ENCODE results near the gene BRSK2. TPM values are rescaled to one million over a fixed set of nuclear protein-coding genes. Genes with fewer than 3 reads are reported as not detected.
A peak's percentile ranks its signal among the peaks of the same experiment; 100 is the strongest.
"Not testable (repeated sequence)": the region's sequence is repeated elsewhere in the genome, so short reads cannot be mapped to it uniquely, and the experiment has no call there.

Gene BRSK2
- total RNA-seq, 1 donor from 2014 or later = 0.40 TPM

DNA sequence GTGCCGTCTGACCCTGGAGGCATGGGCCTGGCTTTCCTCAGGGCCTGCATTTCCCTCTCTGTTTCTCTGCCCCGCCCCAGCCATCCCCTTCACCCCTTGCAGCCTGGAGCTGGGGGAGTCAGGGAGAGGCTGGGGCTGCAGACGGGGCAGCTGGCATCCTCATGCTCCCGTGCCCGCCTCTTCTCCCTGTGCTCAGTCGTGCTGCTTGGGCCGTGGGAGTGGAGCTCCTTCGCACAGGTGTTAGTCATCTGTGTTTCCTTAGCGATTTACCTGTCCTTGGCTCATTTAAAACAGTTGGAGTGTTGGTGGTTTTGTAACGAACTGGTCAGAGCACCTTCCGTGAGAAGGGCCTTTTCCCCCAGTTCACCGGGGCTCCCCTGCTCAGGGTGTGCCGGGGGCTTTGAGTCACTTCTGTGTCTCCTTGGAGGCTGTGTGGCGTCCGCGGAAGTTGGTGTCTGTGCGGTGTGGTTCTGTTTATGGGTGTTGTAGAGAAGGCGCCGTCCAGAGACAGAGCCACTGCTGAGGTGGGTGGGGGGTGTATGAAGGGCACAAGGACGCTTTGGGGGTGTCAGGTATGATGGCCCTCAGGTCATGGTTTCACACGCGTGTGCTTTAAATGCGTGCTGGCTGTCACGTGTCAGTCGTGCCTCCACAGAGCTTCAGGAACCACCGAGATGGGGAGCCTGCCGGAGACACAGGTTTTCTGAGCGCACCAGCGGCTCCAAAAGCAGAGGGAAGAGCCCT is 19.5 kb downstream of the BRSK2 start:
- no peak for DNase-seq (ENCODE audit: low read depth in 2 of 2)

GRCh38 chr11:1409852-1410125 is 20.1 kb downstream of the BRSK2 start:
- not testable (repeated sequence) for DNase-seq (ENCODE audit: low read depth in 2 of 2)

- no peak for DNase-seq (ENCODE audit: low read depth in 2 of 2)
Measured at GRCh38 chr11:1410366-1411291, 20.9 kb downstream of the BRSK2 start.

- DNase-seq (ENCODE audit: low read depth in 2 of 2) = no peak
Measured at GRCh38 chr11:1411301-1411700, 21.6 kb downstream of the BRSK2 start.

DNA sequence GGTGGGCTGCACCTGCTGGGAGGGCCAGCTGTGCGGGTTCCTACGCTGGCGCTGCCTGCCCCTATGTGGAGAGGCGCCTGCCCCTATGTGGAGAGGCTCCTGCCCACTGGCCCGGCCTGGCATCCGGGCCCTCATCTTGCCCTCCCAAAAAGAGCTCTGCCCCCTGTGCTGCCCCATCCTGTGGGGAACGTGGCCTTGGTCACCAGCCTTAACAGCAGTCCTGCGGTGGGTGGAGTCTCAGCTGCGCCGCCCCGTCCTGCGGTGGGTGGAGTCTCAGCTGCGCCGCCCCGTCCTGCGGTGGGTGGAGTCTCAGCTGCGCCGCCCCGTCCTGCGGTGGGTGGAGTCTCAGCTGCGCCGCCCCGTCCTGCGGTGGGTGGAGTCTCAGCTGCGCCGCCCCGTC is 22.0 kb downstream of the BRSK2 start:
- not testable (repeated sequence) for DNase-seq (ENCODE audit: low read depth in 2 of 2)

GRCh38 chr11:1412377-1413095 is 22.8 kb downstream of the BRSK2 start:
- no peak for DNase-seq (ENCODE audit: low read depth in 2 of 2)

DNA sequence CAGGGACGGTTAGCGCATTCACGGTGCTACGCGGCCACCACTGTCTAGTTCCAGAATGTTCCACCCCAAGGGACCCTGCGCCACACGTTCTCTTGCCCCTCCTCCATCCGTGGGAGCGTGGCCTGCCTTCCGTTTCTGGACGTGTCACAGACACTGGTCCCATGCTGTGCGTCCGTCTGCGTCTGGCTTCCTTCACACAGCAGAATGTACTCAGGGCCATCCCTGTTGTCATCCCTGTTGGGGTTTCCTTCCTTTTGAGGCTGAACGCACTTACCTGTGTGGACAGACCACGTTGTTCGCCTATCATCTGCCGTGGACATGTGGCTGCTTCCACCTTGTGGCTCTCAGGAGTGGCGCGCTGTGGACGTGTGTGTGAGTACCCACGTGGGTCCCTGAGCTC is 24.9 kb downstream of the BRSK2 start:
- no peak for DNase-seq (ENCODE audit: low read depth in 2 of 2)

DNA sequence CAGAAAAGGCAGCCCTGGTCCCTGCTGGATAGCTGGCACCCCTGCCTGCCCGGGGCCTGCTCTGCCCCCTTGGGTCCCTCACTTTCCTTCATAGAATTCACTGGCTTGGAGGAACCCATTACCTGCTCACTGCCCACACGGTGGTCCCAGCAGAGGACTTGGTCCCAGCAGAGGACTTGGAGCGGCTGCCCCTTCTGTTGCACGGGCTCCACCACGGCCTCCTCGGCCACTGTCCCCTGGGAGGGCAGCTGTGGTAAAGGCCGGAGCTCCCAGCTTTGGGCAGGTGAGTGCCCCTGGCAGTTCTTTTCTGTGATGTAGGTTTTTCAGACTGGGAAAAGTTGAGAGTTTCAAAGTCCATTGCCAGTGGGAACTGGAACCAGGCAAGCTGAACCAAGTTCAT is 25.9 kb downstream of the BRSK2 start:
- DNase-seq (ENCODE audit: low read depth in 2 of 2) = no peak

GRCh38 chr11:1418192-1418795 is 28.6 kb downstream of the BRSK2 start:
- DNase-seq (ENCODE audit: low read depth in 2 of 2) = peak in 1 of 2 donors; percentile 10

- DNase-seq (ENCODE audit: low read depth in 2 of 2) = no peak
Measured at GRCh38 chr11:1419811-1420210, 30.1 kb downstream of the BRSK2 start.

- no peak for DNase-seq (ENCODE audit: low read depth in 2 of 2)
Measured at GRCh38 chr11:1421291-1421690, 31.6 kb downstream of the BRSK2 start.

- peak in 1 of 2 donors; percentile 23 for DNase-seq (ENCODE audit: low read depth in 2 of 2)
Measured at GRCh38 chr11:1422481-1422880, 32.7 kb downstream of the BRSK2 start.

GRCh38 chr11:1422981-1423380 is 33.2 kb downstream of the BRSK2 start:
- no peak for DNase-seq (ENCODE audit: low read depth in 2 of 2)

DNA sequence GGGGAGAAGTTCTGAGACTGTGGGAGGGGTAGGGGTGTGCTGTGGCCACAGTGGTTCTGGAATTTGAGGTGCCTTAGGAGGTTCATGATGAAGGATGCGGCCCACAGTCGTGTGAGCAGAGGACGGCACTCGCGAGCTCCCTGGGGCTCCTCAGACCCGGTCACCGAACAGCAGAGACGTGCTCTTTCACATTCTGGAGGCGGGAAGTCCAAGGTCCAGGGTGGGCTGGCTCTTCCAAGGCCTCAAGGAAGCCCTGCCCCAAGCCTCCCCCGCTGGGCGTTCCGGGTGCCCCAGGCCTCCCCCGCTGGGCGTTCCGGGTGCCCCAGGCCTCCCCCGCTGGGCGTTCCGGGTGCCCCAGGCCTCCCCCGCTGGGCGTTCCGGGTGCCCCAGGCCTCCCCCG is 33.7 kb downstream of the BRSK2 start:
- DNase-seq (ENCODE audit: low read depth in 2 of 2) = not testable (repeated sequence)

DNA sequence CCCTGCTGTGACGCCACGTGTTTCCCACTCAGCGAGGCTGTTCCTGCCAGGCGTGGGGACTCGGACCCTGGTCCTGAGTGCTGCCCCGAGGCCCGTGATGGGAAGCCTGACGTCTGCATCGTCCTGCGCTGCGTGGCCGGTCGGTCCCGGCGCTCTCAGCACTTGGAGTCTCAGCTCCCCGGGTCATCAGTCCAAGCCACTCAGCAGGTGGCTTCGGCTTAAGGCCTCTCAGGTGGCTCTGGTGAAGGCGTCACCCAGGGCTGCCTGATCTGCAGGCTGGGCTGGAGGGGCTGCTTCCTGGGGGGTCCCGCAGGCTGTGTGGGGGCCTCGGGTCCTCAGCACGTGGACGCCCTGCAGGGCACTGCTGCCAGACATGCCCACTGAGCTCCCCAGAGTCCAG is 35.3 kb downstream of the BRSK2 start:
- no peak for DNase-seq (ENCODE audit: low read depth in 2 of 2)

- no peak for DNase-seq (ENCODE audit: low read depth in 2 of 2)
Measured at GRCh38 chr11:1425439-1425838, 35.7 kb downstream of the BRSK2 start.

DNA sequence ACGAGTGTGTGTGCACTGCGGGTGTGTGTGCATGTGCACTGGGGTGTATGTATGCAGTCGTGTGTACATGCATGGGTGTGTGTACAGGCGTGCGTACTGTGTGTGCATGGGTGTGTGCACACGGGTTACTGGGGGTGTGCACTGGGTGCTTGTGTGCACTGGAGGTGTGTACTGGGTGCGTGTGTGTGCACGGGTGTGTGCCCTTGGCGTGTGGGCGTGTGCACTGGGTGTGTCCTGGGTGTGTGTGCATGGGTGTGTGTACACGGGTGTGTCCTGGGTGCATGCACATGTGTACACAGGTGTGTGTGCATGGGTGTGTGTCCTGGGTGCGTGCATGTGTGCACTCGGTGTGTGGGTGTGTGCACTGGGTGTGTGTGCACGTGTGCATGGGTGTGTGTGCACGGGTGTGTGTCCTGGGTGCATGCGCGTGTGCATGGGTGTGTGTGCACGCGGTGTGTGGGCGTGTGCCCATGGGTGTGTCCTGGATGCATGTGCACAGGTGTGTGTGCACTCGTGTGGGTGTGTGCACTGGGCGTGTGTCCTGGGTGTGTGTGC is 39.1 kb downstream of the BRSK2 start:
- no peak for DNase-seq (ENCODE audit: low read depth in 2 of 2)

DNA sequence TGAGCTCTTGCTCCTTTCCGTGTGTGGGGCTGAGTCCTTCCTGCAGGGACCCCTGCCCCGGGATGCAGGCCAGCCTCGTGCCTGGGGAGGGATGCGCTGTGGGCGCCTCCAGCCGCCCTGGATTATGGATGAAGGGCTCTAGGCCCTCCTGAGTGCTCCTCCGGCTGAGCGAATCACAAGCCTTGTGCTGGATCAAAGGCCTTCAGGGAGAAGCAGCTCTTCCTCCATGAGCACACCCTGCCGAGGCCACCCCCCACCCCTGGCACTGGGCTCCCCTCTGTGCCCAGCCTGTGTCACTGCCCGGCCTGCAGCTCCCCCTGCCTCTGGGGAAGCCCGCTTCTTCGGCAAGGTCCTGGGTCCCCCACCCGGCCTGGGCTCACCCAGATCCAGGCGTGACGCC is 43.8 kb downstream of the BRSK2 start:
- DNase-seq (ENCODE audit: low read depth in 2 of 2) = no peak

DNA sequence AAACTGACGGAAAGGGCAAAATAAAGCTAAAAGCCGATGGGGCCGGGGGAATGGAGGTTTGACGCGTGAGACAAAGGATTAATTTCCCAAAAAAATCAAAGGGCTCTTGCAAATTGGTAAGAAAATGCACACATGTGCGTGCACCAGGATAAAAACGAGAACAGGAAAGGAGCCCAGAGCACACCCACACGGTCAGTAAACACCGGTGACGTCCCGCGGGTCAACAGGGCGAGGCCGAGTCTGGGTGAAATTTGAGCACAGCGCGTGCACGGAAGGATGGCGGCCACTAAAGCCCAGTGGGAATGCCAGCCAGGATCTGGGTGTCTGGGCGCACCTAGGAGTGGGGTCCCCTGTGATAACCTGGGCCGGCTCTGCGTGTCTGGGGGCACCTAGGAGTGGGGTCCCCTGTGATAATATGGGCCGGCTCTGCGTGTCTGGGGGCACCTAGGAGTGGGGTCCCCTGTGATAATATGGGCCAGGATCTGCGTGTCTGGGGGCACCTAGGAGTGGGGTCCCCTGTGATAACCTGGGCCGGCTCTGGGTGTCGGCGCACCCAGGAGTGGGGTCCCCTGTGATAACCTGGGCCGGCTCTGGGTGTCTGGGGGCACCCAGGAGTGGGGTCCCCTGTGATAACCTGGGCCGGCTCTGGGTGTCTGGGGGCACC is 44.4 kb downstream of the BRSK2 start:
- no peak for DNase-seq (ENCODE audit: low read depth in 2 of 2)

GRCh38 chr11:1435479-1435819 is 45.7 kb downstream of the BRSK2 start:
- DNase-seq (ENCODE audit: low read depth in 2 of 2) = not testable (repeated sequence)

DNA sequence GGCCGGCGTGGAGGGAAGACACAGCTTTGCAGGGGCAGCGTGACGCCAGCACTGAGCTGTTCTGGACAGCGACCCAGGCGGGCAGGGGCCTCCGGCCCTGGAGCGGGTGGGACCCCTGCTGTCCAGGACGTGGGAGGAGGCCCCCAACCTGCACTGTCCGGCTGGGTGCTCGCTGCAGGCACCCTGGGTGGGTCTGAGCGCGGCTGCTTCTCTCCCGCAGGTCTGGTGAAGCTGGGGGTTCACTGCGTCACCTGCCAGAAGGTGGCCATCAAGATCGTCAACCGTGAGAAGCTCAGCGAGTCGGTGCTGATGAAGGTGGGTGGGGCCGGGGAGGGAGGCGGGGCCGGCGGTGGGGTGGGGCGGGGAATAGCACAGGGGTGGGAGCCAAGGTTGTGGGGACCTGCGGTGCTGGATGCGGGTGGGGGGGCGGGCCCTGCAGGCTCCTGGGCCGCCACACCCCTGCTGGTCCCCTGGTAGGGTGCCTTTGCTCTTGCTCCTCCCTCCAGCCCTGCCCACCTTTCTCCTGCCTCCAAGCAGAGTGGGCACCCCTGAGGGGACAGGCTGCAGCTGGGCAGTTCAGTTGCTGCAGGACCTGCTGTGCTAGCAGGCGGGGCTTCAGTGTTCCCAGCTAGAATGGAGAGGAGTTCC is 46.2 kb downstream of the BRSK2 start:
- DNase-seq (ENCODE audit: low read depth in 2 of 2) = no peak
